Measurements from ENCODE around the gene SYTL1. TPM values are rescaled to one million over a fixed set of nuclear protein-coding genes. Genes with fewer than 3 reads are reported as not detected.

The SYTL1 gene
- total RNA-seq, 1 donor from 2014 or later = 9.4 TPM

DNA sequence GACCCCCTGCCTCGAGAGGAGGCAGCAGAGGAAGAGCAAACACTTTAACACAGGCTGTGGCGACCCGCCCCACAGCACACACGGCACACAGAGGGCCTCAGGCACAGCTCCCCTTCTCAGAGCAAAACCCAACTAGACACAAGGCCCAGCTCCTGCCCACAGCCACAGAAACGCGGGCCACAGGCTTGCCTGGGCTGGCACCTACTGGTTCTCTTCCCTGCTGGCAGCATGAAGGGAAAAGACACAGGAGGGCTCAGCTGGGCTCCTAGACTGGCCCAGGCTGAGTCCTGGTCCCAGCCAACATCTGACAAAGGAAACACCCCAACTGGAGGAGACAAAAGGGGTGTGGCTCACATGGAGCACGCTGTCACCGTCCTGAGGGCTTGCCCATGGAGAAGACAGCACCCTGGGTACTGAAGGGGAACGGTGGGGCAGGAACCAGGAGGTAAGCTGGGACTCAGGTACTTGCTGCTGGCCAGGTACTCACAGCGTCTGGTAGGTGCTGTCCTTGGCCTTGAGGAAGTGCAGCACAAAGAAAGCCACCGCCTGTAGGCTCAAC, 37.8 kb downstream of the SYTL1 start:
- H3K36me3 Mint-ChIP-seq (ENCODE audit: insufficient read depth) = no peaks in the 10 kb centered on the region
- no peak overlapping the region for H3K4me3 Mint-ChIP-seq (ENCODE audit: low read depth)
- no peak overlapping the region for H3K27ac Mint-ChIP-seq
- peaks cover 27% of the 10 kb centered on the region for H3K27me3 Mint-ChIP-seq
- H3K9me3 Mint-ChIP-seq (ENCODE audit: low read depth) = no peaks in the 10 kb centered on the region
- no peaks in the 10 kb centered on the region for H3K4me1 Mint-ChIP-seq (ENCODE audit: low read depth)
- TF ChIP-seq, protein P1, sequence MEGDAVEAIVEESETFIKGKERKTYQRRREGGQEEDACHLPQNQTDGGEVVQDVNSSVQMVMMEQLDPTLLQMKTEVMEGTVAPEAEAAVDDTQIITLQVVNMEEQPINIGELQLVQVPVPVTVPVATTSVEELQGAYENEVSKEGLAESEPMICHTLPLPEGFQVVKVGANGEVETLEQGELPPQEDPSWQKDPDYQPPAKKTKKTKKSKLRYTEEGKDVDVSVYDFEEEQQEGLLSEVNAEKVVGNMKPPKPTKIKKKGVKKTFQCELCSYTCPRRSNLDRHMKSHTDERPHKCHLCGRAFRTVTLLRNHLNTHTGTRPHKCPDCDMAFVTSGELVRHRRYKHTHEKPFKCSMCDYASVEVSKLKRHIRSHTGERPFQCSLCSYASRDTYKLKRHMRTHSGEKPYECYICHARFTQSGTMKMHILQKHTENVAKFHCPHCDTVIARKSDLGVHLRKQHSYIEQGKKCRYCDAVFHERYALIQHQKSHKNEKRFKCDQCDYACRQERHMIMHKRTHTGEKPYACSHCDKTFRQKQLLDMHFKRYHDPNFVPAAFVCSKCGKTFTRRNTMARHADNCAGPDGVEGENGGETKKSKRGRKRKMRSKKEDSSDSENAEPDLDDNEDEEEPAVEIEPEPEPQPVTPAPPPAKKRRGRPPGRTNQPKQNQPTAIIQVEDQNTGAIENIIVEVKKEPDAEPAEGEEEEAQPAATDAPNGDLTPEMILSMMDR (IDR thresholded peaks at IDR 0.05; ENCODE audit: unreplicated experiment) = no peak
- DNase-seq (ENCODE audit: low spot score, unreplicated experiment) = no peak

DNA sequence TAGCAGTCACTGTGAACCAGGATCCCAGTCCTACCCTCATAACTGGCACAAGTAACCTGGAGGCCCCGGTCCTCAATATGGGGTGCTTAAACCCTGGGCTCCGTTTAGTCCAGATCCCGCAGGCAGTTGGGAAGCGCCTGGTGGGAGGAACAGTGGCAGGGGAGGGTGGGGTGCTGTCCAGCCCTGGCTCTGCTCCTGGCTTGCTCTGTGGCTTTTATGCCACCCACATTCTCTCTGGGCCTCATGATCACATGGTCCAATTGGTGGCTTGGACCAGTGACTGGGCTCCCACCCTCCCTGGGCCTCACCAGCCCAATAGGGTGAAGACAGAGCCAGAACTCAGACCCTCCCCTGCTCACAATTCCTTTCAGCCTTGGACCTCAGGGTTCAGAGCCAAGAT, 38.4 kb downstream of the SYTL1 start:
- Mint-ChIP-seq H3K27ac (no peak overlapping the region), H3K9me3 (ENCODE audit: low read depth) (no peaks in the 10 kb centered on the region), H3K4me1 (ENCODE audit: low read depth) (no peaks in the 10 kb centered on the region), H3K4me3 (ENCODE audit: low read depth) (no peak overlapping the region), H3K27me3 (peaks cover 26% of the 10 kb centered on the region), H3K36me3 (ENCODE audit: insufficient read depth) (no peaks in the 10 kb centered on the region)
- DNase-seq (ENCODE audit: low spot score, unreplicated experiment) = no peak
- TF ChIP-seq, protein P1 (IDR thresholded peaks at IDR 0.05; ENCODE audit: unreplicated experiment) = no peak

DNA sequence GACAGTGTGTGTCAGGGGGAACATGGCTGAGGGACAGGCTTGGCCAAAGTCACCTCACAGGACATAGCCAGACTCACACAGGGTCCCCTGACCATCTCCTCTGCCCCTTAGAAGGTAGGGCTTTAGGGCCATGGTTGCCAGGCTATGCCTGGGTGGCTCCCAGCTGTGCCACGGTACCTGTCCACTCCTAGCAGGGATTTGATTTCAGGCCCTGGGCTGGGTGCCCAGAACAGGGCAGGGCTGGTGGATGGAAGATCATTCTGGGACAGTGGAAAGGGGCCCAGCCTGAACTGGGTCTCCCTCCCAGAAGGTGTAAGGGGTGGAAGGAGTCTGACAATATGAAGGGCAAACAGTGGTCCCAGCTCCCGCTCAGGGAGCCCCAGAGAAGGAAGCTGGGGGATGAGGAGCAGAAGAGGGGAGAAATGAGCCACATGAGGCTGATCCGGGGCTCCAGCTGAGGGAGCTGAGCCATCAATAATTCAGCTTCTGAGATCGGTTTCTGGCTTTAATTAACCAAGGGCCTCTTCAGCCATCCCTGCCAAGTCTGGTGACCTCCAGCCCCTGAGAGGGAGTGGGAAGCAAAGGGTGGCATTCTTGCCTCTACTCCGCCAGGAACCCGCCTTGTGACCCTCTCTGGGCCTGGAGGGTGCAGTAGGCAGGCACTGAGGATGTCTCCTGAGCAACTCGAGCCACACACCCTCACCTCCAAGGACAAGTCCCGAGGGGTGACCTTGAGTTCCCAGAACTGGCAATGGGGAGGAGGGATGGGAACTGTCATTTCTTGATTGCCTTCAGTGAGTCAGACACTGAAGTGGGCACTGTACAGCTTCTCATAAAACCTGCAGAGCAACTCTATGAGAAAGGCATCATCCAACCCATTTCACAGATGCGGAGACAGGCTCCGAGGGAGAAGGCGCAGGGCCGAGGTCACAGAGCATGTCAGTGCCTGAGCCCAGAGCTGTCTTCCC, 39.2 kb downstream of the SYTL1 start:
- Mint-ChIP-seq H3K4me3 (ENCODE audit: low read depth) (no peak overlapping the region), H3K9me3 (ENCODE audit: low read depth) (no peaks in the 10 kb centered on the region), H3K27ac (no peak overlapping the region), H3K4me1 (ENCODE audit: low read depth) (no peaks in the 10 kb centered on the region), H3K36me3 (ENCODE audit: insufficient read depth) (no peaks in the 10 kb centered on the region), H3K27me3 (peaks cover 24% of the 10 kb centered on the region)
- TF ChIP-seq, protein P1 (IDR thresholded peaks at IDR 0.05; ENCODE audit: unreplicated experiment) = no peak
- no peak for DNase-seq (ENCODE audit: low spot score, unreplicated experiment)

DNA sequence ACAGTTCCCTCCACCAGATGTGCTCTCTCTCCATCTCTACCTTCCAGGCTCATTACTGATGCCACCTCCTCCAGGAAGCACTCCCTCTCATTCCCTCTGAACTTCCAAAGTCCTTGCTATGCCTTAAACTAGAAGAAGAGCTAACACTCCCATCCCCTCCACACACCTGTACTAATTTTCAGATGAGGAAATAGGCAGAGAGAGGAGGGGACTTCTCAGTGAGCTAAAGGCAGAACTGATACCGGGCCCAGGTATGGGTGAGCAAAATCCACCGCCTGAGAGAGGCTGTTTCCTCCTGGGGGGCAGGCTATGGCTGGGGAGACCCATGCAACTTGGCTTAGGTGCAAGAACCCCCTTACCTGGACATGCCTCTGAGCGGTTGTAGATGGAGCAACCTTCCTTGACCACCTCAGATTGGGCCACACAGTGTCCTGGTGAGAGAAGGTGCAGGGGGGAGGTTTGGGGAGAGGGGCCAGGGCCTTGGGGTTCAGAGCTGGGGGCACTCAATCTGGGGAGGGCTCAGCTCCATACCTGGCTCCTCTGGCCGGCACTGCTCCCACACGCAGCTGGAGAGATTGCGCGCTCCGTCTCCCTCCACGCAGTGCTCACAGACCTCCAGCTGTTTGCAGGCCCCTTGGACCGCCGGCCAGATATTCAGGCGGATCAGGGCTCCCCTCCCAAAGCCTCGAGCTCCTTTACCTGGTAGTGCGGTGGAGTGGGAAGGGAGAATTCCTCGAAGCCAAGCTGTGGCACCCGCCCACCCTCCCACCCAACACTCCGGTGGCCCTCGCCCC, 40.3 kb downstream of the SYTL1 start:
- H3K4me3 Mint-ChIP-seq (ENCODE audit: low read depth) = no peak overlapping the region
- peaks cover 32% of the 10 kb centered on the region for H3K27me3 Mint-ChIP-seq
- H3K9me3 Mint-ChIP-seq (ENCODE audit: low read depth) = no peaks in the 10 kb centered on the region

More for the DNA sequence above, 40.3 kb downstream of the SYTL1 start:
- H3K4me1 Mint-ChIP-seq (ENCODE audit: low read depth) = no peaks in the 10 kb centered on the region
- H3K27ac Mint-ChIP-seq = no peak overlapping the region
- no peaks in the 10 kb centered on the region for H3K36me3 Mint-ChIP-seq (ENCODE audit: insufficient read depth)
- TF ChIP-seq, protein P1 (IDR thresholded peaks at IDR 0.05; ENCODE audit: unreplicated experiment) = no peak
- DNase-seq (ENCODE audit: low spot score, unreplicated experiment) = no peak

Measured in progenitor cell of endocrine pancreas (in vitro differentiated cells).